Suppressor macrophage treated with lipopolysaccharide for 1 hour (primary cell): ENCODE results near the gene CCDC97.
A peak's percentile ranks its signal among the peaks of the same experiment; 100 is the strongest.
"Not testable (repeated sequence)": the region's sequence is repeated elsewhere in the genome, so short reads cannot be mapped to it uniquely, and the experiment has no call there.

ENCODE experiments used
- DNase-seq, 3 donors: peaks; one replicate each; pipeline ENCODE4 v3.0.0-alpha.2; 2020 to 2022

Gene CCDC97

GRCh38 chr19:41364524-41365391 lies 54.8 kb downstream of the CCDC97 start:
- peak; percentile 70 to 80 (median 79) for DNase-seq

GRCh38 chr19:41366089-41366488 lies 56.1 kb downstream of the CCDC97 start:
- no peak for DNase-seq

- DNase-seq: peak; percentile 72 to 84 (median 82)
Observed at GRCh38 chr19:41367848-41368301, 57.9 kb downstream of the CCDC97 start.

- peak in 2 of 3 donors; percentile 17 to 18 for DNase-seq
Observed at GRCh38 chr19:41369769-41370168, 59.8 kb downstream of the CCDC97 start.

- not testable (repeated sequence) for DNase-seq
Observed at GRCh38 chr19:41371119-41371518, 61.1 kb downstream of the CCDC97 start.

- DNase-seq: no peak
Observed at GRCh38 chr19:41371541-41371940, 61.6 kb downstream of the CCDC97 start.

GRCh38 chr19:41372501-41372900 lies 62.5 kb downstream of the CCDC97 start:
- no peak for DNase-seq

- DNase-seq: no peak
Observed at GRCh38 chr19:41373993-41374392, 64.0 kb downstream of the CCDC97 start.
